H7 (cell line): Measurements from ENCODE around the gene CD274. TPM values are rescaled to one million over a fixed set of nuclear protein-coding genes. Genes with fewer than 3 reads are reported as not detected.

Experiments
- DNase-seq: peaks from one replicate; pipeline ENCODE4 v3.0.0; 2012
- H3K27me3 ChIP-seq: 2 replicates; pipeline ENCODE4 v1.6.0; 2011; ENCODE audit warnings: mild to moderate bottlenecking, low read length; ENCODE audit not compliant: control insufficient read depth, insufficient read depth
- H3K36me3 ChIP-seq: replicated peaks from 2 replicates; pipeline ENCODE4 v1.5.1; 2011; ENCODE audit warnings: low read length; ENCODE audit not compliant: control insufficient read depth, insufficient read depth
- H3K4me3 ChIP-seq: 2 replicates; pipeline ENCODE4 v1.5.1; 2011; ENCODE audit warnings: low read depth, mild to moderate bottlenecking, control low read depth, low read length, moderate library complexity; ENCODE audit not compliant: insufficient read depth
- total RNA-seq: library from RNA; depleted of rRNA; stranded (reverse); fragments of >200 nt; shearing (Covaris generic); gene quantifications from 2 replicates; pipeline ENCODE4 v1.2.3, GENCODE V29; 2014; rRNA removed

The CD274 gene
- total RNA-seq, 1 experiment from 2014 or later = not detected

GRCh38 chr9:5512658-5513452 lies 62.5 kb downstream of the CD274 start:
- Histone ChIP-seq H3K4me3 (no peak overlapping the region), H3K36me3 (no peaks in the 10 kb centered on the region), H3K27me3 (no peaks in the 10 kb centered on the region)
- DNase-seq = no peak

- H3K27me3 ChIP-seq = no peaks in the 10 kb centered on the region
- H3K36me3 ChIP-seq = no peaks in the 10 kb centered on the region
- no peak overlapping the region for H3K4me3 ChIP-seq
- no peak for DNase-seq
Observed at GRCh38 chr9:5513966-5514616, 63.7 kb downstream of the CD274 start.

- Histone ChIP-seq H3K36me3 (no peaks in the 10 kb centered on the region), H3K27me3 (no peaks in the 10 kb centered on the region), H3K4me3 (no peak overlapping the region)
- no peak for DNase-seq
Observed at GRCh38 chr9:5514617-5515260, 64.4 kb downstream of the CD274 start.

GRCh38 chr9:5515261-5515650 lies 64.9 kb downstream of the CD274 start:
- no peak for DNase-seq
- Histone ChIP-seq H3K27me3 (no peaks in the 10 kb centered on the region), H3K36me3 (no peaks in the 10 kb centered on the region), H3K4me3 (no peak overlapping the region)

GRCh38 chr9:5516453-5517220 lies 66.3 kb downstream of the CD274 start:
- DNase-seq = no peak
- Histone ChIP-seq H3K4me3 (no peak overlapping the region), H3K36me3 (no peaks in the 10 kb centered on the region), H3K27me3 (no peaks in the 10 kb centered on the region)

GRCh38 chr9:5518171-5518936 lies 68.0 kb downstream of the CD274 start:
- H3K4me3 ChIP-seq = no peak overlapping the region
- no peaks in the 10 kb centered on the region for H3K36me3 ChIP-seq
- H3K27me3 ChIP-seq = no peaks in the 10 kb centered on the region
- no peak for DNase-seq

- H3K4me3 ChIP-seq = no peak overlapping the region
- no peak for DNase-seq
- H3K27me3 ChIP-seq = no peaks in the 10 kb centered on the region
- H3K36me3 ChIP-seq = no peaks in the 10 kb centered on the region
Observed at GRCh38 chr9:5518937-5519319, 68.6 kb downstream of the CD274 start.

Other genes with a start within 250 kb of the CD274 start
- gene INSL4, start 219.1 kb upstream of the CD274 start, total RNA-seq = not detected in 2 replicates
- gene RLN2, start 145.8 kb upstream of the CD274 start, total RNA-seq = 0.28 TPM in 1 of 2 replicates, not detected in the other
- 0.30 and 0.42 TPM in 2 replicates for gene RLN1, start 110.7 kb upstream of the CD274 start, total RNA-seq
- gene PLGRKT, start 12.6 kb upstream of the CD274 start, total RNA-seq = 28.2 and 32.3 TPM in 2 replicates
- not detected in 2 replicates for gene PDCD1LG2, start 60.0 kb downstream of the CD274 start, total RNA-seq
- gene RIC1, start 178.6 kb downstream of the CD274 start, total RNA-seq = 19.9 and 20.9 TPM in 2 replicates